MM.1S (cell line): ENCODE measurements around the gene GPRC5C.

Experiments
- CTCF ChIP-seq: fragments of 300-600 bp; sonication (generic); IDR thresholded peaks from 2 replicates; pipeline ENCODE4 v1.5.1; 2016; ENCODE audit warnings: antibody characterized with exemption, low read length, mixed read lengths
- EZH2 ChIP-seq: fragments of 300-600 bp; sonication (generic); optimal IDR thresholded peaks from 2 replicates; pipeline ENCODE3; 2017; ENCODE audit warnings: low read depth, mild to moderate bottlenecking, antibody characterized with exemption, low read length, mixed read lengths
- EZH2phosphoT487 ChIP-seq: fragments of 300-600 bp; sonication (generic); IDR thresholded peaks from 2 replicates; pipeline ENCODE4 v1.6.1; 2018; ENCODE audit warnings: antibody characterized with exemption, low read length

GRCh38 chr17:74386386-74386785 is 45.5 kb upstream of the GPRC5C start:
- TF ChIP-seq CTCF (no peak), EZH2phosphoT487 (no peak), EZH2 (no peak)
